Sigmoid colon (tissue), 3 donors: ENCODE measurements around the gene GIN1.
"Not testable (repeated sequence)": the region's sequence is repeated elsewhere in the genome, so short reads cannot be mapped to it uniquely, and the experiment has no call there.

Source experiments
- CTCF ChIP-seq, 4 experiments: fragments of 450-650 bp in 3 of 4; fragments of 200-600 bp in 1 of 4; IDR thresholded peaks; one replicate each; pipeline ENCODE4 v1.5.1; 2016 to 2019; ENCODE audit warnings: antibody characterized with exemption in 4 of 4, mild to moderate bottlenecking in 3 of 4, moderate library complexity in 2 of 4
- POLR2A ChIP-seq, 2 donors: fragments of 450-650 bp; IDR thresholded peaks; one replicate each; pipeline ENCODE4 v1.6.1; 2016; ENCODE audit warnings: antibody characterized with exemption in 2 of 2, mild to moderate bottlenecking in 2 of 2, moderate library complexity in 2 of 2

GRCh38 chr5:103073500-103073899, 46.4 kb downstream of the GIN1 start:
- not testable (repeated sequence) for TF ChIP-seq CTCF, POLR2A (IDR thresholded peaks at IDR 0.05)
